ENCODE data around the gene GDPD5. TPM values are rescaled to one million over a fixed set of nuclear protein-coding genes. Genes with fewer than 3 reads are reported as not detected.
A peak's percentile ranks its signal among the peaks of the same experiment; 100 is the strongest.

Gene GDPD5
- total and polyA plus RNA-seq, 9 of the 15 experiments (the other 6 are each of a cell fraction or from before 2014, with no cell fraction given): 0.32 to 27.3 (median 8.0) TPM

- TF ChIP-seq BCLAF1 (IDR thresholded peaks at IDR 0.05; ENCODE audit: borderline replicate concordance in 1 of 2, control insufficient read depth in 1 of 2, low read depth in 2 of 2, low read length in 1 of 2) (no peak), ZBTB26 (CRISPR knock-in tag; IDR thresholded peaks at IDR 0.05) (0 out of 2 replicates have a peak, but pooled peaks have one; percentile 30), ZNF121 (CRISPR knock-in tag; conservative IDR thresholded peaks at IDR 0.05) (no peak), NFIX (CRISPR knock-in tag; IDR thresholded peaks at IDR 0.05; ENCODE audit: low read depth) (no peak), BACH1 (tag; IDR thresholded peaks at IDR 0.05) (no peak), SPI1 (IDR thresholded peaks at IDR 0.05; ENCODE audit: borderline replicate concordance, low read depth, low read length) (no peak), MYNN (IDR thresholded peaks at IDR 0.05) (peak; percentile 70), MYNN (CRISPR knock-in tag; IDR thresholded peaks at IDR 0.05) (no peak), CREBBP (IDR thresholded peaks at IDR 0.05; ENCODE audit: low read depth, low read length) (no peak), KDM5B (IDR thresholded peaks at IDR 0.05; ENCODE audit: insufficient replicate concordance, low read depth, low read length) (no peak), FOXK1 (CRISPR knock-in tag; IDR thresholded peaks at IDR 0.05; ENCODE audit: borderline replicate concordance) (no peak), ZNF280A (IDR thresholded peaks at IDR 0.05; ENCODE audit: low read depth, partially characterized antibody) (no peak), ZNF146 (CRISPR knock-in tag; IDR thresholded peaks at IDR 0.05; ENCODE audit: unreplicated experiment) (no peak), SRSF7 (optimal IDR thresholded peaks at IDR 0.05; ENCODE audit: low read depth, low read length) (no peak), HDAC1 (IDR thresholded peaks at IDR 0.05) (peak in 1 of 2 experiments; percentile 25; a peak in 1 of 4 replicates), ZNF696 (CRISPR knock-in tag; conservative IDR thresholded peaks at IDR 0.05) (no peak), RAD21 (CRISPR knock-in tag; conservative IDR thresholded peaks at IDR 0.05 in 1 of 2, IDR thresholded peaks at IDR 0.05 in 1 of 2) (peak; percentile 54 to 78), GTF2A2 (tag; IDR thresholded peaks at IDR 0.05) (no peak), E2F3 (CRISPR knock-in tag; IDR thresholded peaks at IDR 0.05) (no peak)
These were observed 38.3 kb upstream of the GDPD5 start (continued) for GRCh38 chr11:75563978-75564552.
